GM19397 (cell line): ENCODE results near the gene UNCX.
"Not testable (repeated sequence)": the region's sequence is repeated elsewhere in the genome, so short reads cannot be mapped to it uniquely, and the experiment has no call there.

Experiments used
- ATAC-seq: cut with Tn5 transposase; IDR thresholded peaks from one replicate; pipeline ENCODE4 v1.9.1; 2021; ENCODE audit warnings: mild to moderate bottlenecking, moderate library complexity; ENCODE audit not compliant: unreplicated experiment

The UNCX gene

DNA sequence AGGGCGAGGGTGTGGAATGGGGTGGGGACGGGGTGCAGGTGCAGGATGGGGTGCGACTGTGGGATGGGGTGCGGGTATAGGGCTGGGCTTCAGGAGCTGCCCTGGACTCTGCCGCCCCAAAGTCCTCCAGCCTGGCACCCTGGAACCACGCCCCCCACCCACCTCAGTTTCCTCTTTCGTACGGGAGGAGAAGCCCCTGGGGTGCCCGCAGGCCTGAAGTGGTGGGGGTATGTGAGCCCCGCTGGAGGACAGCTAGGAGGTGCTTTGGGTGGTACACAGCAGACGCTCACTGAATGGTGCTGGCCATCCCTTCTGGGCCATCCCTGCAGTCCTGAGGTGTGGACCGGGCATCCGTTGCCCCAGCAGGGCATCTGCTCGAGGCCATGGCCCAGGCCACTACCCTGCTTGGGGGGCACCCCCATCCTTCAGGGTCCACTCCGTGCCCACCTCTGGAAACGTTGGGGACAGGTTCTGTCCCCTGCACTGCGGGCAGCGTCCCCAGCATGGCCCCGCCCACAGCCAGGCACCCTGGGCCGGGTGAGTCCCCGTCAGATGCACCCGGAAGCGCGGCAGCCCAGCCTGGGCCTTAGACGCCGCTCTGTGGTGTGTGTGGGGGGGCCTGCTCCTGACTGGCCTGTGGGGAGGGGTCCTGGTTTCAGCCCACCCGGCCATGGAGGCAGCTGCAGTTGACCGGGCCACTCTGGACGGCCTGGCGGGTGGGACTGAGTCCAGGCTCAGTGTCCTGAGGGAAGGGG, 41.6 kb downstream of the UNCX start:
- no peak for ATAC-seq

- no peak for ATAC-seq
These were observed 42.3 kb downstream of the UNCX start for GRCh38 chr7:1274876-1275375.

- no peak for ATAC-seq
These were observed 43.0 kb downstream of the UNCX start for GRCh38 chr7:1275451-1276381.

- no peak for ATAC-seq
These were observed 44.0 kb downstream of the UNCX start for GRCh38 chr7:1276626-1277175.

- no peak for ATAC-seq
These were observed 45.9 kb downstream of the UNCX start for GRCh38 chr7:1278543-1278942.

DNA sequence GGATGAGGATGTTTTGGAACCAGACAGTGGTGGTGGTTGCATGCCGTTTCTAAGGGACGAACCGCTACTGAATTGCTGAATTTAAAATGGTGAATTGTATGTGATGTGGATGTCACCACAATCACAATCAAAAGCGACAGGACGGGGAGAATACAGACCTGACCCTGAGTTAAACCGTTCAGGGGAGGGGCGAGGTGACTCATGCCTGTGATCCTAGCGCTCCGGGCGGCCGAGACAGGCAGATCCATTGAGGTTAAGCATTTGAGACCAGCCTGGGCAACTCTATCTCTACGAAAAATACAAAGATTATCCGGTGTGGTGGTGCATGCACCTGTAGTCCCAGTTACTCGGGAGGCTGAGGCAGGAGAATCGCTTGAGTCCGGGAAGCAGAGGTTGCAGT, 46.4 kb downstream of the UNCX start:
- ATAC-seq: no peak

DNA sequence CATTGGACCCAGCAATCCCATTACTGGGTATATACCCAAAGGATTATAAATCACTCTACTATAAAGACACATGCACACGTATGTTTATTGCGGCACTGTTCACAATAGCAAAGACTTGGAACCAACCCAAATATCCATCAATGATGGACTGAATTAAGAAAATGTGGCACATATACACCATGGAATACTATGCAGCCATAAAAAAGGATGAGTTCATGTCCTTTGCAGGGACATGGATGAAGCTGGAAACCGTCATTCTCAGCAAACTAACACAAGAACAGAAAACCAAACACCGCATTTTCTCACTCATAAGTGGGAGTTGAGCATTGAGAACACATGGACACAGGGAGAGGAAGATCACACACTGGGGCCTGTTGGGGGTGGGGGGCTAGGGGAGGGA, 47.2 kb downstream of the UNCX start:
- not testable (repeated sequence) for ATAC-seq

DNA sequence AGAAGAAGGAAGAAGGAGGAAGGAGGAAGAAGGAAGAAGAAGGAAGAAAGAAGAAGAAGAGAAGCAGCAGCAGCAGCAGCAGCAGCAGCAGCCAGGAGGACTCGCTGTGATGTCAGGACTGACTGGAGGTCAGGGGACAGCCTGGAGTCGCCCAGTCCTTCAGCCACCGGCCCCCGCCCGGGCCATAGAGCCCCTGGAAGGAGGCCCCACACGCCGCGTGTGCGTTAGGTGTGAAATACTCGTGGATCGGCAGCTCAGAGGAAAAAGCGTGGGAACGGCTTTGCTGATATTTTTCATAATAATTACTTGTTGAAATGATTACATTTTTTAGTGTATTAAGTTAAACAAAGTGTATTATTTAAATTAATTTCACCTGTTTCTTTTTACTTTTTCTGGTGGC, 48.4 kb downstream of the UNCX start:
- ATAC-seq: no peak

GRCh38 chr7:1282679-1283078, 50.0 kb downstream of the UNCX start:
- ATAC-seq: no peak

GRCh38 chr7:1283337-1283736, 50.7 kb downstream of the UNCX start:
- no peak for ATAC-seq

- no peak for ATAC-seq
These were observed 51.5 kb downstream of the UNCX start for GRCh38 chr7:1283941-1284742.

DNA sequence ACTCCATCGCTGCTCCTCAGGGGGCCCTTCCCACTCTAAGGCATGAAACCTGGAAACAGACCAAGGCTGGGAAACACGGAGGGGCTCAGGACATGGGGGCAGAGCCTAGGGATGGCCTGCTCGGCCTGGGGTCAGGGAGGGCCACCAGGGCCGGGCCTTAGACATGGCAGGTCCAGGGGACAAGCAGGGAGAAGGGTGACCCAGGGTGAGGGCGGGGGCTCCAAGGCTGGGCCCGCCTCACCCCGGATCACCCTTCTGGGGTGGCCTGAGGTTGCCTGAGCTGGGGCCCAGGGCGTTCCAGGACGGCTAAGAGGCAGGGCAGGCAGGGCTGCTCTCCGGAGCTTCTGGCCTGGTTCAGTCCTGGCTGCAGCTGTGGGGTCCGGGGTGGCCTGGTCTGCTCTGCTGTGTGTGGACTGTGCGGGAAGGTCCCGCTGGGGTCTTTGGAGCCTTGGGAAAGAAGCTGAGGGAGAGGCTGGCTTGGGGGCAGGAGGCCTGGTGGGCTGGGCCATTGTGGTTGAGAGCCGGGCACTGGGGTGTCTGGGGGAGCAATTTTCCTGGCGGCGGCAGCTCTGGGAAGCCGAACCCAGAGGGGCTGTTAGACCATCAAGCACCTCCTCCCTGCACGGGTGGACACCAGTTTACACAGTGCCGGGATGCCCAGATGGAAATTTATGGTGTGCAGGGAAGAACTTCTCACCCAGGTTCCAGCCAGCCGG, 52.2 kb downstream of the UNCX start:
- ATAC-seq: no peak

GRCh38 chr7:1285556-1286301, 53.1 kb downstream of the UNCX start:
- ATAC-seq: no peak
